ENCODE measurements around the gene SFRP5.

Gene SFRP5

DNA sequence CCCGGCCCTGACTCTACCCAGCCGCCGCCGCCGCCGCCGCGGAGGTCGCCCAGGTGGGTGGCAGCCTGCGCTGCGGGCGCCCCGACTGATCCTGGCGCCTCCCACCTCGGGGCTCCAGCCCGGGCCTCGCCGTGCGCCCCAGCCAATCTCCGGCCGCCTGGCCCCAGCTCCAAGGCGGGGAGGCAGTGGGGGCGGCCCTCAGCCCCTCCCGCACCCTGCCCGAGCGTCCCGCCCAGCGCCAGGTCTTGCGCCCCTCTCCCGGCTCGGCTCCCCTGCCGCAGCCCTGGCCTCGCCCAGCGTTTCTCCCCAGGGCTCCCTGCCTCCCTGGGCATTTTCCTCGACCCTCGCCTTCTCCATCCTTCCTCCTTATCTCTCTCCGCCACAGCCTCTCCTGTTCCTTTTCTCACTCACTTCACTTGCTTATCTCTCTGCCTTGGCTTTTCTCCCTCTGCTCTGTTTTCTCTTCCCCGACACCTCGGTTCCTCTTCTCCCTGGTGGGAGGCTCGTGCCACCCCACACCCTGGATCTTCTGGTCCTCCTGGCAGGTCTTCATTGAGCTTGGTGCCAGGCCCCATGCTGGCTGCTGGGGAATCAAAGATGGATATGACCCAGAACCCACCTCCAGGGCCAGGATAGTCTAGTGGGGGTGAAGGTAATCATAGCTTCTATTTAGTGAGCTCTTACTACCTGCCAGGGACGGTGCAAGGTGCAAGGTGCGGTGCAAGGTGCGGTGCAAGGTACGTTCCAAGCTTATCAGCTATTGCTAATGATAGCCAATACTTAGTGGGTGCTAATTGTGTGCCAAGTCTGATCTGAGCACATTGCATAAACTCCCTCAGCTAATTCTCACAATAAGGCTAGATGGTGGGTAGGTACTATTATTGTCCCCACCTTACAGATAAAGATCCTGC is at the start of gene SFRP5:
TSS of gene SFRP5 (minus strand) at position 87 of the 911 bp plus-strand sequence. CDS start 166 bp downstream, outside the sequence.
- no peak for DNase-seq (ENCODE audit: extremely low spot score)
- TF ChIP-seq, protein P1, sequence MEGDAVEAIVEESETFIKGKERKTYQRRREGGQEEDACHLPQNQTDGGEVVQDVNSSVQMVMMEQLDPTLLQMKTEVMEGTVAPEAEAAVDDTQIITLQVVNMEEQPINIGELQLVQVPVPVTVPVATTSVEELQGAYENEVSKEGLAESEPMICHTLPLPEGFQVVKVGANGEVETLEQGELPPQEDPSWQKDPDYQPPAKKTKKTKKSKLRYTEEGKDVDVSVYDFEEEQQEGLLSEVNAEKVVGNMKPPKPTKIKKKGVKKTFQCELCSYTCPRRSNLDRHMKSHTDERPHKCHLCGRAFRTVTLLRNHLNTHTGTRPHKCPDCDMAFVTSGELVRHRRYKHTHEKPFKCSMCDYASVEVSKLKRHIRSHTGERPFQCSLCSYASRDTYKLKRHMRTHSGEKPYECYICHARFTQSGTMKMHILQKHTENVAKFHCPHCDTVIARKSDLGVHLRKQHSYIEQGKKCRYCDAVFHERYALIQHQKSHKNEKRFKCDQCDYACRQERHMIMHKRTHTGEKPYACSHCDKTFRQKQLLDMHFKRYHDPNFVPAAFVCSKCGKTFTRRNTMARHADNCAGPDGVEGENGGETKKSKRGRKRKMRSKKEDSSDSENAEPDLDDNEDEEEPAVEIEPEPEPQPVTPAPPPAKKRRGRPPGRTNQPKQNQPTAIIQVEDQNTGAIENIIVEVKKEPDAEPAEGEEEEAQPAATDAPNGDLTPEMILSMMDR (IDR thresholded peaks at IDR 0.05; ENCODE audit: control extremely low read depth, extremely low read depth, low read depth, missing control alignments) = no peak
- POLR2A ChIA-PET = no interaction called here
- CTCF ChIA-PET = interaction anchor here (1.0 to 1.2 kb wide), 3 partner anchors 9 to 20 kb away, joined by 3 to 5 read pairs (median 3); no protein-coding TSS in a partner anchor

- ChIA-PET POLR2A (no interaction called here), CTCF (no interaction called here)
- TF ChIP-seq, protein P1 (IDR thresholded peaks at IDR 0.05; ENCODE audit: control extremely low read depth, extremely low read depth, low read depth, missing control alignments) = no peak
- no peak for DNase-seq (ENCODE audit: extremely low spot score)
Observed at GRCh38 chr10:97820096-97820704, 48.4 kb upstream of the SFRP5 start.

DNA sequence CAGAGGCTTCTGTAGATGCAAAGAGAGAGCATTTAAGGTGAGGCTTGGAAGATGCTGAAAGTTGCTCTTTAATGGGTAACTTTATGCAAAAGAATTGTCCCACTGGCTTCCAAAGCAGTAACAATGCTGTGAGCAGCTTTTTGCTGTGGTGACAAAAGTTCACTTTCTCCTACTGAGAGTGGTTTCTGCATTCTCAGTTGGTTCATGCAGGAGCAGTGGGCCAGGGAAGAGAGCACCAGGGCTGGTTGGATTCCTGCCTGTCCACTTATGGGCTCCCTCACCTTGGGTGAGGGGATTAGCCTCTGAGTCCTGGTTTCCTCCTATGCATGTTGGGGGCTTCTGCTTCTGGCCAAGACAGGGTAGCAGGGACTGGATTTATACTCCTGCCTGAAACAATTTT is 46.8 kb upstream of the SFRP5 start:
- TF ChIP-seq, protein P1 (IDR thresholded peaks at IDR 0.05; ENCODE audit: control extremely low read depth, extremely low read depth, low read depth, missing control alignments) = no peak
- DNase-seq (ENCODE audit: extremely low spot score) = no peak
- ChIA-PET CTCF (no interaction called here), POLR2A (no interaction called here)

DNA sequence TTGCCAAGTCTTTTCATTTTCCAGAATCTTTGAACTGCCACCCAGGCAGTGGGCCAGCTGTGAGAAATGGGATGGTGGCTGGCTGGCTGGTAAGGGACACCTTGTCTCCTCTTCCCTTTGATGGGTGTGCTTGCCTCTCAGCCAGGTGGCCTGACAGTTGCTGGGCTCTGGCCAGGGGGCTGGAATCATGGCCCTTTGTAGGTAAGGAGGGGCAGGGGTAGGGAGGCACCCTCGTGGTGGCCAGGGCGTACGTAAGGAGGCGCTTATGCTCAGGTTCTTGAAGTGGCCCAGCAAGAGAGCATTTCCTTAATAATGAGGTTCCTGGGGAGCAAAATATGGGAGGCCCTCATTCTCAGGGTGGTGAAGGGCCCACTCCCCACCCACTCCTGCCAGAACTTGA is 44.8 kb upstream of the SFRP5 start:
- CTCF ChIA-PET = no interaction called here
- TF ChIP-seq, protein P1 (IDR thresholded peaks at IDR 0.05; ENCODE audit: control extremely low read depth, extremely low read depth, low read depth, missing control alignments) = no peak
- POLR2A ChIA-PET = no interaction called here
- no peak for DNase-seq (ENCODE audit: extremely low spot score)

DNA sequence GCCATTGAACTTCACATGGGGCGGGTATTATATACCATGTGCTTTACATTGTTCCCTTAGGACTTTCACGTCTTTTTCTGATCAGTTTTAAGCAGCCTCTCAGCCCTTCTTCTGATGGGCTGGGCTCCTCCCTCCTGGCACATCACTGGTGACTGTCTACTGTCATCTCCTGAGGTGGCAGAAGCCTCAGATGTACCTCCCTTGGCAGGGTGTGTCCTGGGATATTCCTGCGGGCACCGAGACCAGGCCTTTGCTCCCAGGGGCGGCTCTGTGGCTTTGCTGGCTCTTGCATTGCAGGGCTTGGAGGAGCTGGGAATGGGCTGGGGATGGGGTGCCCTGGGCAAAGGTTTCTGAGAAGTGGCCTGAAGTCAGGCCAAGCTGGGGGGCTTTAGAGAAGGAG is 43.2 kb upstream of the SFRP5 start:
- ChIA-PET CTCF (no interaction called here), POLR2A (no interaction called here)
- TF ChIP-seq, protein P1 (IDR thresholded peaks at IDR 0.05; ENCODE audit: control extremely low read depth, extremely low read depth, low read depth, missing control alignments) = no peak
- DNase-seq (ENCODE audit: extremely low spot score) = no peak

GRCh38 chr10:97813311-97813710 is 41.5 kb upstream of the SFRP5 start:
- ChIA-PET POLR2A (no interaction called here), CTCF (no interaction called here)
- DNase-seq (ENCODE audit: extremely low spot score) = no peak
- TF ChIP-seq, protein P1 (IDR thresholded peaks at IDR 0.05; ENCODE audit: control extremely low read depth, extremely low read depth, low read depth, missing control alignments) = no peak

All from GM10248 (cell line).